Gastroesophageal sphincter (tissue), 3 donors: ENCODE data around the gene GABRR3.

Experiments
- CTCF ChIP-seq, 4 experiments: fragments of 200-600 bp in 2 of 4; fragments of 450-650 bp in 2 of 4; sonication (generic) in 1 of 4; IDR thresholded peaks; one replicate each; pipeline ENCODE4 v1.5.1; 2017 to 2019; ENCODE audit warnings: antibody characterized with exemption in 4 of 4, mild to moderate bottlenecking in 2 of 4, moderate library complexity in 2 of 4
- EP300 ChIP-seq: sonication (generic); formaldehyde crosslinking; IDR thresholded peaks from one replicate; pipeline ENCODE4 v1.6.1; 2017; ENCODE audit warnings: antibody characterized with exemption, mild to moderate bottlenecking
- POLR2A ChIP-seq, 2 donors: fragments of 450-650 bp; IDR thresholded peaks; one replicate each; pipeline ENCODE4 v1.6.1; 2017; ENCODE audit warnings: antibody characterized with exemption in 2 of 2, mild to moderate bottlenecking in 2 of 2, moderate library complexity in 1 of 2
- POLR2AphosphoS5 ChIP-seq: sonication (generic); formaldehyde crosslinking; IDR thresholded peaks from one replicate; pipeline ENCODE4 v1.6.1; 2017; ENCODE audit warnings: antibody characterized with exemption

- no peak for TF ChIP-seq POLR2A (IDR thresholded peaks at IDR 0.05)
- no peak for TF ChIP-seq CTCF (IDR thresholded peaks at IDR 0.05)
- TF ChIP-seq POLR2AphosphoS5: no peak
- no peak for TF ChIP-seq EP300
Measured at GRCh38 chr3:97987306-97987705, 47.8 kb downstream of the GABRR3 start.
